GM21723 (cell line): Measurements from ENCODE around the gene LRP4.

Source experiments
- ATAC-seq: cut with Tn5 transposase; IDR thresholded peaks from one replicate; pipeline ENCODE4 v1.9.1; 2021; ENCODE audit warnings: mild to moderate bottlenecking, moderate library complexity; ENCODE audit not compliant: unreplicated experiment

The LRP4 gene

DNA sequence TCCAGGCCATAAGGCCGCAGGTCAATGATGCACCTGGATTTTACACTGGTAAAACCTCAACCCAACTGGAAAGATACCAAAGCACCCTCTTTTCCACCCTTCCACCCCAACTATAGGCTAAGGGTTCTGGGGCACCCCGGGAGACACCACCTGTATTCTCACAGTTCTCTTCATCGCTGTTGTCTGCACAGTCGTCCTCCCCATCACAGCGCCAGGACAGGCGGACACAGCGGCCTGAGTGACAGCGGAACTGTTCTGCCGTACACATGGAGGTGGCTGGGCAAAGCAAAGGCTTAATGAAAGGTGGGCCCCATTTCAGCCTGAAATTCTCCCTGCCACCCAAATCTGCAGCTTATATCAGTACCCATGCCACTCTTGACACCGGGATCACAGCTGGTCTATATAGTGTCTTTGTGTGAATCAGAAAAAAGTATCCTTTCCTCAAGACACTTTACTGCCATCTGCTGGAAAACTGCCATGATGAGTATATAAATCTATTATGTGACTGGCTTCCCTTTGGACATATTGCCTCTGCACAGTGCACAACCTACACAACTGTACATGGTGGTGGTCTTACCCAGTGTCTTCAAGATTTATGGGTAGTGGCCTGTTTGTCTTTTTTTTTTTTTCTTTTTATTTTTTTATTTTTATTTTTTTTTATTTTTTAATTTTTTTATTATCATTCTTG lies 21.5 kb downstream of the LRP4 start:
- ATAC-seq: no peak

DNA sequence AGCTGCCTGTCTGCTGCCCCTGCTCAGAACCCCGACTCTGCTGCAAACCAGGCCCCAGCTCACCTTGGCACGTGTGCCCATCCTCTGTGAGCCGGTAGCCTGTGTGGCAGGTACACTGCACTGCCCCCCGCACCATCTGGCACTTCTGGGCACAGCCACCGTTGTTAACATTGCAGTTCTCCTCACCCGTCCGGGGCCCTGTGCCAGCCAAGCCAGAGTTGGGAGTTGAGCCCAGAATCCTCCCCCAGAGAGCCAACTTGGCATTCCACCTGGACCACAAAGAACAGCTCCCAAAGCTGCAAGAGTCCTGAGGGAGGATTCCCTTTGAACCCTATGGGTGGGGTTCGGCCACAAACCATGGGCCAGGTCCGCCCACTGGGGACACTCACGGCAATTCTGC lies 22.5 kb downstream of the LRP4 start:
- ATAC-seq: no peak

DNA sequence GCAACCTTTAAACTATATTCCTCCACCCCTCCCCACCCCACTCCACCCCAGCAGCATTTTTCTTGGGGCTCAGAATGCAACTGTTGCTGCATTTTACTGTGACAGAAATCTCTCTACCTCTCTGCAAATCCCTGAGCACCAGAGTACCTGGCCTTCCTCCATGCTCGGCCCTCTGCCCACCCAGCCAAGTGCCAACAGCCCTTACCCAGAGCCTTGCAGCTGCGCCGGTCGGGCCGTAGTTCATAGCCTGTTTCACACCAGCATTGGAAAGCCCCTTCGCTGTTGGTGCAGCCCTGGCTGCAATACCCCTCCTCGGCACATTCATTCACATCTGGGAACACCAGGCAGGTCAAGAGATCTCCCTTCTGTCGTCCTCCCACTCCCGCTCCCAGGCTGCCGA lies 23.4 kb downstream of the LRP4 start:
- no peak for ATAC-seq

DNA sequence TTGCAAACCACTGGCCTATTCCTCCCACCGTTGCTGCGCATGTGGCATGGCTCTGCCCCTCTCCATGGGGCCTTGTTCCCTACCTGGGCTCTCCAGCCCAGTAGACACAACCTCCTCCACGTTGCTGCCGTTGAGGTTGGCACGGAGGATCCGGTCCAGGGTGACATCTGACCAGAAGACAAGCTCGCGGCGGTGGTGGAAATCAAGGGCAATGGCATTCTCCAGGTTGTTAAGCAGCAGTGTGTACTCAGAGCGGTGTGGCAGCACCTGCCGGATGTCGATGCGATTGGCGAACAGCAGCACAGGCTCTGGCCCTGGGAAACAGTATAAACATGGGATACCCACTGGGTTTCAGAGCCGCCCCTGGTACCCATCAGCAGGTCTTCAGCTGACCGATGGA lies 23.8 kb downstream of the LRP4 start:
- no peak for ATAC-seq

DNA sequence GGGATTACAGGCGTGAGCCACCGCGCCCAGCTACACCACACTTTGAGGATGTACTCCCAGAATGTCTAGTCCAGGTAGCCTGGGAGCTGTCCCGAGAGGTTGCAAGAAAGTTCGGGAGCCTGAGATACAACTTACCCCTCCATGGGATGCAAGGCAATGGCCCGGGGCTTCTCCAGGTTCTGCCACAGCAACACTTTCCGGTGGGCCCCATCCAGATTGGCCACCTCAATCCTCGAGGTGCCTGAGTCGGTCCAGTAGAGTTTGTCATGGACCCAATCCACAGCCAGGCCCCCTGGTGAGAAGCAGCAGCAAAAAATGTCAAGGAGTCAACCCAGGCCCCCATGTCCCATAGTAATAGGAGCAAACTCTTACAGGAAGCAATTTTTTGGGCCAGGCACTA lies 25.5 kb downstream of the LRP4 start:
- no peak for ATAC-seq

DNA sequence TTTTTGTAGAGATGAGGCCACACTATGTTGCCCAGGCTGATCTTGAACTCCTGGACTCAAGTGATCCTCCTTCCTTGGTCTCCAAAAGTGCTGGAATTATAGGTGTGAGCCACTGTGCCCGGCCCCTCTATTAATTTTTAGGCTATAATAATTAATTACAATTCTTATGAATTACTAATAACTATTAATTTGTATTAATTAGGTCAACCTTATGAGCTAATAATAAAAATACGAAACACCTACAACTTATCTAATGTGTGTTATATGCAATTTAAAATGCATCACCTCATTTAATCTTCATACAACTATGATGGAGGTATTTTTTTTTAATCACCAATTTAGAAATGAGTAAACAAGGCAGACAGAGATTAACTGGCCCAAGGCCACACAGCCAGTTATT lies 26.2 kb downstream of the LRP4 start:
- ATAC-seq: no peak

DNA sequence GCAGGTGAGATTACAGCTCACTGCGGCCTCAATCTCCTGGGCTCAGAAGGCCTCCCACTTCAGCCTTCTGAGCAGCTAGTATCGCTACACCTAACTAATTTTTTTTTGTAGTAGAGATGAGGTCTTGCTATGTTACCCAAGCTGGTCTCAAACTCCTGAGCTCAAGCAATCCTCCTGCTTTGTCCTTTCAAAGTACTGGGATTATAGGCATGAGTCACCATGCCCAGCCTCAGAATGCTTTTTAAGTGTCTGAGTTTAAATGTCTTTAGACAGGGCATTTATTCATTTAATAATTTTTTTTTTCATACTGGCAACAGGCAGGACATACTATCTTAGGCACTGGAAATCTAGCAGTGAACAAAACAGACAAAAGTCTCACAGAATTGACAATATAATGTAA lies 27.7 kb downstream of the LRP4 start:
- no peak for ATAC-seq

DNA sequence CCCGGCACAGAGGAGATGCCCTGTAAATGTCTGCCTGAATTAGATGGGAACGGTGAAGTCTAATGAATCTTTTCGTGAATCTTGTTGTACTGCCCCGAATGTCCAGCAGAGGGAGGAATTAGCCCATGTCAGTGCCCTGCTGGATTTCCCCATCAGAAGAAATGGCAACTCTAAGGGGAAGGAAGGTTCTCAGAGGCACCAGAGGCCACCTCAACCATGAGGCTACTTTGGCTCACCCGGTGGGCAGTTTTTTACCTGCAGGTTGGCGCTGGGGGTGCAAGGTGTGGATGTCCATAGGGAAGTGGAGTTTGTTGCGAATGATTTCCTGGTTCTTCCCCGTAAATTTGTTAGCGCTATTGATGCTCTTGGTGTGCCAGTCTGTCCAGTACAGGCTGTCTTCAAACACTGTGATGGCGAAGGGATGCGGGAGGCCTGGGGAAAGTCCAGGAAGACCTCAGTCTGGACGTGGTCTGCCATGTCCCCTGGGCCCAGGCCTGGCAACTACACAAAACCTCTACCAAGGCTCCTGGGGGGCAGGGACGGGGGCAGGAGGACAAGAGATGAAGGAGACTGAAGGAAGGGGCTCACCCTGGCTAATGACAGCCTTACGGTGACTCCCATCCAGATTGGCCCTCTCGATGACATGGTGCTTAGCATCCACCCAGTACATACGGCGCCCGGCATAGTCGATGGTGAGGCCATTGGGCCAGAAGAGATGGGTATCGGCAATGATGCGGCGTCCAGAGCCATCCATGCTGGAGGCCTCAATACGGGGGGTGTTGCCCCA lies 28.5 kb downstream of the LRP4 start:
- ATAC-seq: no peak

DNA sequence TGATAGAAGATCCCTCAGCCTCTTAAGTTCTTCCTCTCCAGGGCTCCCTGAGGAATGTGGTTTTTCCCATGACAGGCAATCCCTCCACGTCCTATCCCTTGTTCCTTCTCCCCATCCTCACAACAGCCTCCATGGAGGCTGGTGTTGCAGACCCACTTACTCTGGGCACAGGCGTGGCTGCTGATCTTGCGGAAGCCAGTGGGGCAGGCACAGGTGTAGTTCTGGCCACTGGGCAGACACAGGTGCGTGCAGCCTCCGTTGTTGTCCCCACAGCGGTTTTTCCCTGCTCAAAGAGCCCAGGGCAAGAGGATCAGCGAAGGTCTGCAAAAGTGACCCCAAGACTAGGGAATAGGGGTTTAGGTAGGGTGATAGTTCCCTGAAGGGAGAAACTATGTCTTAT lies 29.1 kb downstream of the LRP4 start:
- ATAC-seq: no peak

DNA sequence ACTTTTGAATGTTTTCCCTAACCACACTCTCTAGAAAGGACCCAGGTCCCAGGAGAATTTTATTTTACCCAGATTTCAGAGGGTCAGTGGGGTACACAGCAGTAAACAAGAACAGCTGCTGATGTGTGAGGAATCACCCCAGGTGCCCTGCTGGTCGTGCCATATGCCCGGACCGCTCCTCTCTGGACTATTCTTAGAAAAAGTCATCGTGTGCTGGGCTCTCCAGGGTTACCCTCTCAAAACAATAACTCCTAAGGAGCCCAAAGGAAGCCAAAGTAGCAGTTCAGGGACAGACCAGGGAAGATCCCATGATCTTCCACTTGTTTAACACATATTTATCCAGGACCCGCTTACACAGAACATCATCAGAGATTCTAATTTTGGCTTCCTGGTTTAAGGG lies 29.7 kb downstream of the LRP4 start:
- ATAC-seq: no peak

DNA sequence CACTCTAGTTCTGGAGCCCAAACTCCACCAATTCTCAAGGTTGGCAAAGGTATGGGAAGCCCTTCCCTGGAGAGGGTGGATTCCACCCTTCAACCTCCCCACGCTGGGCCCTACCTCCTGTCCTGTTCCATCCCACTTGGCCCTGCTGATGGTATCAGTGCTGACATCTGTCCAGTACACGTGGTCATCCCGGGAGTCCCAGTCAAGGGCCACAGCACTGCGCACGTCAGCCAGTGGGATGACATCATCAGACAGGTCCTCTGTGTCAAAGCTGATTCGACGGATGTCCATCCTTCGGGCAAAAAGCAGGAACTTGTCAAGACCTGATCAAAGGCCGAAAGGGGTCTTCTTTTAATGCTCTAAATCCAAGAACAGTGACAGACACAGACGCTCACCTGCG lies 32.1 kb downstream of the LRP4 start:
- ATAC-seq: no peak

DNA sequence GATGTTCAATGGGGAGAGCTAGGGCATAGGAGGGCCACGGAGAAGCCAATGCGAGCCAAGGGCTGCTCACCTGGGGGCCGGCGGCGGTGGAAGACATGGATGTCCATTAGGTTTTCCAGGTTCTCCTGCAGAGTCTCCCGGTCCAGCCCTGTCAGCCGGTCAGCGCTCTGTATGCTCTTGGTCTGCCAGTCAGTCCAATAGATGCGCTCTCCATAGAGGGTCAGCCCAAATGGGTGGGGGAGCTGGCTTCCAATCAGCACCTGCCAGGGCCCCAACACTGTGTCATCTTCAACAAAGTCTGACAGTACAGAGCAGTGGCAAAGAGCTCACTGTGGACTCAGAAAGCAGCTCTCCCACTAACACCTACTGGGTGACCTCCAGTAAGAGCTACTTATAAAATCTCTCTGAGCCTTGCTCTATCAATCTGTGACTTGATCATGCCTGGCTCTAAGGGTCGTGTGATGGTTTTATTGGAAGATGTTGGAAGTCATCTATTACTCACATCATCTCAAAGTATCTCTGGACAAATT lies 39.2 kb downstream of the LRP4 start:
- no peak for ATAC-seq

DNA sequence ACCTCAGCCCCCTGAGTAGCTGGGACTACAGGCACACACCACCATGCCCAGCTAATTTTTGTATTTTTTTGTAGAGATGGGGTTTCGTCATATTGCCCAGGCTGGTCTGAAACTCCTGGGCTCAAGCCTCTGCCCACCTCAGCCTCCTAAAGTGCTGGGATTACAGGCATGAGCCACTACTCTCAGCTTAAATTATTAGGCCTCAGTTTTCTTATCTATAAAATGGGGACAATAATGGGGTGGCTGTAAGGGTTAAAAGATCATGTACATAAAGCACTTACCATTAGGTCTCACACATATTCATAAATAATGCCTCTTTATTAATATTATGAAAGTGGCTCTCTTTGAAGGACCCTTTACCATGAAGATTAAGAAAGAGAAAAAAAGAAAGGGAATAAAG lies 40.8 kb downstream of the LRP4 start:
- ATAC-seq: no peak

DNA sequence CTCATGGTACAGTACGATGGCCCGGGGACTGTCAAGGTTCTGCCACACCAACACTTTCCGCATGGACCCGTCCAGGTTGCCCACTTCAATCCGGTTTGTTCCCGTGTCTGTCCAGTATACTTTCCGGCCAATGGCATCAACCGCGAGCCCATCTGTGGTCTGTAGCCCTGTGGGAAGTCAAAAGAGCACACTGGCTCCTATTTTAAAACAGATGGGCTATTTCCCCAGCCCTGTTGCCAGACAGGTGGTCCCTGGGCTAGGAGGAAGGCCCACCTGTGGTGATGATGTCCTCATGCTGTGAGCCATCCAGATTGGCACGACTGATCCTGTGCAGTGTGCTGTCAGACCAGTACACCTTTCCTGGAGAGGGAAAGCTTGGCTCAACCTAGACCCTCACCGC lies 41.9 kb downstream of the LRP4 start:
- no peak for ATAC-seq

DNA sequence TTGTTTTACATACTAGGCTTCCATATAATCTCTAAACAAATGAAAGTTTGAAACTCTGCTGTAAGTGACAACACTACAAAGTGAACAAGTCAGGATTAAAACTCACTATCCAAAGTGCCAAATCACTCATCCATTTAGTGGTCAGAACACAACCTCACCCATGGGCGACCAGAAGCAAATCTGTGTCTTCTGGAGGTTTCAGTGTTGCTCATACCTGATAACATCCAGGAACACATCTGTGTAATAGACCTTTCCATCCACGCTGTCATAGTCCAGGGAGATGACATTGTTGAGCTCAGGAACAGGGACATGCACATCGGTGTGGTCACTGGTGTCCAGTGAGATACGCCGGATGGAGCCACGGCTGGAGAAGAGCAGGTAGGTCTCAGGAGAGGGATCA lies 43.8 kb downstream of the LRP4 start:
- no peak for ATAC-seq

DNA sequence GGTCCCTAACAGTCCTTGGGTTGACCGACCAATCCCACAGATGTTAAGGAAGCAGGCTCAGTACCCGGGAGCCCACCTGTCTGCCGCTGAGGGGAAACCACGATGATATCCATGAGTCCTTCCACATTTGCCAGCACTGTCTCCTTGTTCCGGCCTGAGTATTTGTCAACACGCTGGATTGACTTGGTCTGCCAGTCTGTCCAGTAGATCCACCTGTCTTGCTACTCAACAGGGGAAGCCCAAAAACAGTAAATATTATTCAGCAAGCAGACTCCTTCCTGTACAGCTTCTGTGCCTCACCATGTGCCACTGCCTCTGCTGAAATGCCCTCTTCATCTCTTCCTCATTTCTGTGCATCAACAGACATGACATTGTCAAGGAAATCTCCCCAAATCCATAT lies 49.4 kb downstream of the LRP4 start:
- ATAC-seq: no peak

DNA sequence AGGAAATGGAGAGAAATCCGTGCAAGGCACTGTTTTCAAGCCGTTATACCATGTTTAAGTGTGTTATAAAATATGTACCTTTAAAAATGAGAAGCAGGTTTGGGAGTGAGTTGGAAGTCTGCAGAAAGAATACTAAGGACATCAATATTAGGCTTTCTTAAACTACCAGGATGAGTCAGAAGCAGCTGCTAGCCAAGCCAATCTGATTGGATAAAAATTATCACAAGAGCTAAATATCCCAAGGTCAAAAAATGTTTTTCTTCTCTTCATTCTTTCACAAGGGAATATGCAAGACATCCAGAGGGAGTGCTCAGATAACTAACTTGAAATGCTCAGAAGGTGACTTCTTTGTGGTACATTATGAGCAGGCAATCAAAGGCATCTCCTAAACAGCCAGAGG lies 53.0 kb downstream of the LRP4 start:
- ATAC-seq: no peak

DNA sequence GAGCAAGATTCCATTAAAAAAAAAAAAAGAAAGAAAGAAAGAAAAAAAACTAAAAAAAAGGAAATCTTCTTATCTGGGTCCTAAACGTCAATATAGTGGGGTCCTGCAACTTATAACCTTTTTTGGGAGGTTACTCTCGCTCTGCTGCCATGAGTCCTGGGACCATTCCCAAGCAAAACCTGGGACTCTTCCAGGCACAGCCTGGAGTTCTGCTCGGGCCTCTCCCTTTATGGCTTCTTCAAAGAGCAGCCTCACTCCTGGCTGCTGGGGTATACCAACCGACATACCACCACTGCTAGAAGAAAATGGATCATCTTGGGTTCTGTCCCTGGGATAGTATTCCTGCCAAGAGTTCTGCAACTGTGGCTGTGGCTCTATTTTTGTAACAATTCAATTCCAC lies 58.1 kb downstream of the LRP4 start:
- ATAC-seq: no peak

DNA sequence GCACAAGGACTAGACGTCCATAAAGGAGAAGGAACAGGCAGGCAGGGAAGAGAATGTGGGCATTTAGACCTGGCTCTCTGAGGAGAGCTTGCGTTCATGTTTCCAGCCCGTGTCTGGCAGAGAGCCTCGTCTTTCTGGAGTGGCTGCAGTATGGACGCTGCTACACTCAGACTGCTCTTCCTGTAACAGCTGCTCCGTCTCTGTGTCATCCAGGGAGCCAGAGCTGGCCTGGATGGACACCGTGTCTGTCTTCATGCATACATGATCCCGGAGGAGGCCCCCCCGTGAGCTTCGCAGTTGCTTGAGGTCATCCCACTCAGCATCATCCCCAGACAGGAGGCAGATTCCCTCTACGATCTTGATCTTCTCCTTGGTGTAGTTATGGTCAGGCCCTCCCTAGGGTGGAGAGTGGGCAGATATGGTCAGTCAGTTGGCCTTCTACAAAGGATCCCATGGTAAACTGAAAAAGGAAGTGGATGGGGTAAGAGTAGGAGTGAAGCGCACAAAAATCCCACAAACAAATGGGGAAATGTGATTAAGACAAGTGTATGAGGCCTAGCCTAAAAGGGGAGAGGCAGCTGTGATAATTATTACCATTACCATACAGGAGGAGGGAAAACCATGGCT lies 59.3 kb downstream of the LRP4 start:
- ATAC-seq: no peak

DNA sequence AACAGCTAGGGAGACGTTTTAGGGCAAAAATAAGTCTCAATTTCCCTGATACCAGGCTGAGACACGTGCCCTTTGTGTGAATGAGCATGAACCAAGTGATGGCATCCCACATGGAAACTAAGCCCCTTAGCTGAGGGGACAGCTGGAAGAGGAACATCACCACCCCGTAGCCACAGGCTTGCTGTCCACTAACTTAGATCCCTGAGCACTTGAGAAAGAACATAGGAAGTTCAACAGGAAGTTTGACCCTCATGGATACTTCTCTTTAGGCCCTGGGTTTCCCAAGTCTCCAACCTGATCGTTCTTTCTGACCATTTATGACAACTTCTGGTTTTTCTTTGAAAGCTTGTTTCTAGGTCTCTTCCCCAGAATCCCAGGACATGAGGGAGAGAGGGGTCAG lies 60.7 kb downstream of the LRP4 start:
- ATAC-seq: no peak

DNA sequence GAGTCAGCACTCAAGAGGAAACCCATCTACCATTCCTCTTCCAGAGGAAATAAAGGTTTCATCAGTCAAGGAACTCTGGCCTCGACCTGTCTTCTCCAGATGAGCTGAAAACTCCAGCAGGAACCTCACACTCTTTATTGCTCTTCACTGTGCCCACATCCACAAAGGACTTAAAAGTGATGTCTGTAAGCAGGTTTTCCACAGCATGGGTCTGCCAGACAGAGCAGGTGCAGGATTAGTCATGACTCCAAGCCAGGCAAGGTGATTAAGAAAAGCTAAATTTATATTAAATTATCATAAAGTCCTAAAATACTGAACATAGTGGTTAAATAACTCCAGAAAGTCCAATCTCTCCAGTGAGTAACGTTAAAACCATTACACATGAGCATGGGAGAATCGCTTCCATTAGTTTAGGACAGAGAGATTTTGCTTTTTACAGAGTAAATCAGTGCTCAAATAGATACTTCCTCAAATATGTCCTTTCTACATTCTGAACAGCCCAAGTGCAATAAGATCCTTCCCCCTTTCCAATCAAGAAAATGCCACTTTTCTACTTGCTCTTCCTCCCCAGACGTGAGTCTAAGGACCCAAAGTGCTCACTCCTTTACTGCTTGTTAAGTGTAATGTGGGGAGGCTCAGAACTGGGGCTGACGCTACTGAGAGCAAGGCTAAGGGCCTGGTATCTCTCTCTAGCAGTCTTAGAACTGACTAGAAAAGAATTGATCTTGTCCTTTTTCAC lies 61.6 kb downstream of the LRP4 start:
- ATAC-seq: no peak
